Spleen (tissue), 7 donors: ENCODE data around the gene CDYL2.

Source experiments
- CTCF ChIP-seq, 11 experiments: fragments of 200-600 bp in 7 of 11; fragments of 450-650 bp in 4 of 11; sonication (generic) in 4 of 11; IDR thresholded peaks in 8 of 11; conservative IDR thresholded peaks in 3 of 11; 1 replicate in 7 of 11; 2 replicates in 4 of 11; pipeline versions ENCODE4 v1.4.0 to v1.8.0; 2016 to 2021; ENCODE audit warnings: antibody characterized with exemption in 11 of 11, inconsistent platforms in 4 of 11, mild to moderate bottlenecking in 1 of 11
- POLR2A ChIP-seq, 3 donors: fragments of 450-650 bp; IDR thresholded peaks; one replicate each; pipeline ENCODE4 v1.5.1; 2017; ENCODE audit warnings: antibody characterized with exemption in 3 of 3, mild to moderate bottlenecking in 1 of 3
- donor health status: DM: no; HTN: no; CAD: no; lungs with moderate emphysema.
- donor health status: DM: no; HTN: no; CAD: no.
- donor health status: DM: no; HTN: no; CAD: no.

- no peak for TF ChIP-seq CTCF (IDR thresholded peaks at IDR 0.05 in 8 of 11, conservative IDR thresholded peaks at IDR 0.05 in 3 of 11)
- TF ChIP-seq POLR2A (IDR thresholded peaks at IDR 0.05), result no peak
Observed at GRCh38 chr16:80743273-80743672, 61.1 kb downstream of the CDYL2 start.
